ENCODE results near the gene ABCA3.

- TF ChIP-seq CTCF (conservative IDR thresholded peaks at IDR 0.05 in 1 of 2, IDR thresholded peaks at IDR 0.05 in 1 of 2; ENCODE audit: low read depth in 1 of 2, low read length in 2 of 2) (no peak), EZH2 (IDR thresholded peaks at IDR 0.05; ENCODE audit: low read length, missing control alignments) (no peak)
Observed at GRCh38 chr16:2374644-2375043, 34.1 kb upstream of the ABCA3 start.

All from fibroblast of lung (primary cell).